GM19372 (cell line): ENCODE data around the gene AGAP1.
"Not testable (repeated sequence)": the region's sequence is repeated elsewhere in the genome, so short reads cannot be mapped to it uniquely, and the experiment has no call there.

Experiments
- ATAC-seq: cut with Tn5 transposase; IDR thresholded peaks from one replicate; pipeline ENCODE4 v1.9.1; 2021; ENCODE audit warnings: mild to moderate bottlenecking, low read depth, moderate library complexity; ENCODE audit not compliant: unreplicated experiment

The AGAP1 gene

DNA sequence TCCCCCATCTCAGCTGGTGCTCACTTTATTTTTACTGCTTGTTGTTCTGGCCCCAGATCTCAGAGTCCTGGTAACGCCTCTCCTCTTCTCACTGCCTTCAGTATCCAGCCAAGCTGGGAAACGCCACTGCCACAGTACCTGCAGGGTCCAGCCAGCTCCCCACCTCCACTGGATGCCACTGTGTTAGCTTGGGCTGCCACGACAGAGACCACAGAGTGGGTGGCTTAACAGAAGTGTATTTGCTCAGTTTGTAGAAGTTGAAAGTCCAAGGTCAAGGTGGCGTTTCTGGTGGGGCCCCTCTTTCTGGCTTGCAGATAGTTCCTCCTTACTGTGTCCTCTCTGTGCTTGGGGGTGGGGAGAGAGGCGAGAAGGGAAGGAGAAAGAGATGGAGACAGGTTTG lies 107.1 kb downstream of the AGAP1 start:
- no peak for ATAC-seq

- no peak for ATAC-seq
Measured at GRCh38 chr2:235601960-235602704, 108.3 kb downstream of the AGAP1 start.

DNA sequence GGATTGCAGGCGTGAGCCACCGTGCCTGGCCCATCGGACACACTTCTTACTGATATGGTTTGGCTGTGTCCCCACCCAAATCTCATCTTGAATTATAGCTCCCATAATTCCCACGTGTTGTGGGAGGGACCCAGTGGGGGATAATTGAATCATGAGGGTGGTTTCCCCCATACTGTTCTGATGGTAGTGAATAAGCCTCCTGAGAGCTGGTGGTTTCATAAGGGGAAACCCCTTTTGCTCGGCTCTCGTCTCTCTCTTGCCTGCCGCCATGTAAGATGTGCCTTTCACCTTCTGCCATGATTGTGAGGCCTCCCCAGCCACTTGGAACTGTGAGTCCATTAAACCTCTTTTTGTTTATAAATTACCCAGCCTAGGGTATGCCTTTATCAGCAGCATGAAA lies 109.1 kb downstream of the AGAP1 start:
- ATAC-seq = not testable (repeated sequence)

DNA sequence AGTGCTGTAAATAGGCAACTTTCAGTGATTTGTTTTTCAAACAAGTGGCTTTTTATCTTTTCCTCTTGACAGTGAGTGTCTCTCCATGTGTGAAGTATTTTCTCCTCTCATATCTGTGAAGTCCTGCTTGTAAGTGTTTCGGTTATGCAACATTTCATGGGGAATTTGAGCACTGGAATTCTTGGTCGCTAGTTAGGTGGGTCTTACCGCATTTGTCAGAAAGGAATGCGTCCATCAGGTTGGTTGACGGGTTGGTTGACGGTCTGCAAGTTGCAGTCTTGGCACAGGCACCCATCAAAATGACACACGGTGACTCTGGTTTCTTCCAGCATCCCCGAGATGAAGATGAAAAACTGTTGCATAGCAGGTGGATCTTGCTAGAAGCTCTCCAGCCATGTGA lies 109.8 kb downstream of the AGAP1 start:
- ATAC-seq = no peak

DNA sequence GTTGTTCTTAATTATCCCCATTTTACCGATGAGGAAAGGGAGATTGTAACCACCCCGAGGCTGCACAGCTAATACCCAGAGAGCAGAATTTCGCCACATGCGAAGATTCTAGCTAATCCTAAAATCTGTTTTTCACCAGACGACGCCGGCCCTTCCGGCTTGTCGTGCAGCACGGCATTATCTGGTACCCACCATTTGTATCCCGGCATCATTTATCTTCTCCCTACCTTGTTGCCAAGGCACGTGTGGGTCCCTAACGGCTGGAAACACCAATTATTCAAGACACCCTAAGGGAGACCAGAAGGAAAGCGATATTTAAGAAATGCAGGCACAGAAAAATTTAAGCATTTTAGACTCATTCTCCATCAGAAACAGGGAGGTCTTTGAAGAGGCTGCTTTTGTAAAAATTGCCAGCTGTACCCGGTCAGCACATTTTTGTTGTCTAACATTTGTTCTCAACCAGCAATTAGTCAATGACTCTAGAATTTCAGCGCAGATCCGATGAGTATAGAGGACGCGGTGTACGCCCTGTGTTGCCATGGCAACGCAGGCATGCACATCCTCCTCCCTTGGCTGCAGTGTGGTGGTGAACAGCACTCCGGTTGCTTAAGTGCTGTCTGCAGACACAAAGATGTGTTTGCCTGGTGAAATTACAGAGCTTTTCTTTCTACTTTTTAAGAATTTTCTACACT lies 111.6 kb downstream of the AGAP1 start:
- no peak for ATAC-seq

DNA sequence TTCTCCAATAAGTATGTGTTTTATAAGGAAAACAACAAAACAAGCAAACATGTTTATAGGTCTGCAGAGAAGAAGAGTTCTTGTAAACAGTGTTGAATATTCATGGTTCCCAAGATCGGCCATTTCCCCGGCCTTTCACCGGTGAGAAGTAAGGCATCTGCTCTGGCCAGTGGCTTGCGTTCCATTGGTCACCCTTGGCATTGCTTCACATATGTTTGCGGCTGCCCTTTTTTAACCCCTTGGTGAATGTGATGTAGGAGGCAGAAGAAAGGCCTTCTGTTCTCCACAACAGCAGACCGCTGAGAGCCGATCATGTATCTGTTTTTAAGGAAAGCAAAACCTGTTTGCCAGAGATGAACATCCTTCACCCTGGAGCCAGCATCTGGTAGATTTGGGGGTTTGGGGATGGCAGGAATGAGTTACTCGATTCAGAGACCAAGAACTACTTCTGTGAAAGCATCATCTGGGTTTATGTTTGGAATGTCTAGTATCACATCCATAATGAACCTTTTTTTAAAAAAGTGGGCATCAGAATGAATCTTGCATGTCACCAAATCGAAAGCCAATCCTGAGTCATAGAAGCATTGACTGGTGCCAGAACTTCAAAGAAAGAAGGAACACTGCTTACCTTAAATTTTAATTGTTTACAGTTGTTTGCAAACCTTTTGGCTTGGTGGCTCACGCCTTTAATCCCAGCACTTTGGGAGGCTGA lies 112.3 kb downstream of the AGAP1 start:
- ATAC-seq = no peak

GRCh38 chr2:235607546-235608199 lies 113.8 kb downstream of the AGAP1 start:
- no peak for ATAC-seq

DNA sequence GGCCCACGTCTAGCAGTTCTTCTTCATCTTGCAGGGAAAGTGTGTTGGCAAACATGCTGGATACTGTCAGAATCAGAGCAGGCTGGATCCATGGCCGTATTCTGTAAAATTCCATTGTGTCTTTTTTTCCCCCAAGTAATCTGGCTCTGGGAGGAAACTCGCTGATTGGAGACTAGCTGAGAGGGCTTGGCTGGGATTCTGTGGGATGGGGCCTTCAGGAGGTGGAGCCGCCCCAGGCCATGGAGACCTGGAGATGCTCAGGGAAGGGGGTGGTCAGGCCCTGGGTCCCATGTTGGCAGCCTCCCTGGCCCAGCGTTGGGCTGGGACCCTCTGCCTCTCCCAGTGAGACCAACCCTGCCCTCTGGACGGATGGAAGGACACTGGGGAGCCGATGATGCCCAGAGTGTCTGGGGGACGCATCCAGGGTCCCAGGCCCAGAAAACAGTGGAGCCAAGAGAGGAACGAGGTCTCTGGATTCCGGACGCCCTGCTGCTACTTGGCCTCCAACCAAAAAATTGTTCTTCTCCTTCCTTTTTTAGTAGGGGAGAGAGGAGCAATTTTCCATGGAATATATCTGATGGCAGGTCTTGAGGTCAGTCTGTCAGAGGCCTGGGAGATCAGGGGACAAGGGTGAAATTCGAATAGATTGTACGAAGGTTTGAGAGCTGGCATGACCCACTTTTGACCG lies 114.5 kb downstream of the AGAP1 start:
- no peak for ATAC-seq

GRCh38 chr2:235609321-235609720 lies 115.5 kb downstream of the AGAP1 start:
- no peak for ATAC-seq

DNA sequence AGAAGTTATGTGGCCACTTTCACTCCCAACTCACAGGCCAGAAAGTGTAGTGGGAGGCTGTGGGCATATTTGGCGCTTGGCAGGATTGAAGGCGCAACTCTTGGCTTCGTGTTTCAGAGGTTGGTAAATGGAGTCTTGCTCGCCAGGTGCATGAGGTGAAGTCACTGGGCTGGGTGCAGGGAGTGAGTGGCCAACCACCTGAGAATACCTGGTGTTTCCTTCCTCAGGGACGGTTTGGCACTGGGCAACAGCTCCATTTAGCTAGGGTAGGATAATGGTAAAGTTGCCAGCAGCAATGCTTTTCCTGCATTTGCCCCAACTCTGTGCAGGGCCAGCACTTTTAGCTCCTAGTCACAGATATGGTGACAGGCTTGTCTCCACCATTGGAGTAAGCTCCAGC lies 115.9 kb downstream of the AGAP1 start:
- ATAC-seq = no peak

GRCh38 chr2:235610696-235611257 lies 116.9 kb downstream of the AGAP1 start:
- ATAC-seq = no peak

DNA sequence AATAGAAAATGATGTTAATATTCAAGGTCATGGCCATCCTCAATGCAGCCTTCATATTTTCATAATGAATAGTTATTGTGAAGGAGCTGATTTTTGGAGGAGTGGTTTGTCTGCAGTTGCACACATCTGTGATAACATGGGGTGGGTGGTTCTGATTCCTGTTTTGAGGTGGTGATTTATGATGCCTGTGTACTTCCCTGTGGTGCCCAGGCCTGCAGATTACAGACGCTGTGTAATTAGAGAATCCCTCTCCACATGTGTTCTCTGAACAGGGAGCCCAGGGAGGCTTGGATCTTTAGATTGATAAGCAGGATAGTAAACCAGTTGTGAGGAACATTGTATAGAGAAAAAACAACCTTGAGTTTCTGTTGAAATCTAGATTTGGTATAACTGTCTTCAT lies 117.5 kb downstream of the AGAP1 start:
- ATAC-seq = no peak

GRCh38 chr2:235611756-235612155 lies 117.9 kb downstream of the AGAP1 start:
- no peak for ATAC-seq

DNA sequence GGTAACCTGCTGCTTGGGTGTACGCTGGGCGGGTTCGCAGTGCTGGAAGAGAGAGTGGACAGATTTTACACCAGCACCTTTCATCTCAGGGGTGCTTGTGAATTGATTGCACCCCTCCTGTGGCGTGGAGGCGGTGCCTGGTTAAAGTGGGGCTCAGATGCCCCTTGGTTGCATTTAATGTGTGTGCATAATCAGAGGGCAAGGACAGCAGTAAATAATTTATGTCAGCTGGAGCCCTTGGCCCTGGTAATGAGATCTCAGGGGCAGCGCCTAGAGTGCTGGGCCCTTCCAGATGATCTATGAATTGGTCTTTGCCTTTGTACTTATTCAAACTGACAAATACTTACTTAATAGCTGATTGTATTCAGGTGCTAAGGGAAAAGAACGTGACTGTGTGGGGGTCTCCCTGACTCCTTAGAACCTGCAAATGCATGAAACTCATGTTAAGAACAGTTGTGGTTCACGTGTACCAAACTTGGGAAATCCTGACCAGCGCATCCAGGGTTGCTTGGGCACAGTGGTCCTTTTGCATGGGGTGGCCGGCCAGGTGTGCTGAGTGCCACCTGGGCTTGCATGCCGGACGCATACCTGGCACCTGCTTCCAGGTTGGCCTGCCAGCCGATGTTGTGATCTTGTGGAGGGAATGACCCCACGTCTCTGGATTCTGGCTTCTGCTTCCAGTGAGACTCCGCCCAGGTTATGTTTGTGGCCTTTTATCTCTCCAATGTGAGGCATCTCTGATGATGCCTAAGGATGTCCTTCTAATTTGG lies 118.5 kb downstream of the AGAP1 start:
- no peak for ATAC-seq

- no peak for ATAC-seq
Measured at GRCh38 chr2:235613649-235614048, 119.8 kb downstream of the AGAP1 start.

GRCh38 chr2:235614176-235614860 lies 120.5 kb downstream of the AGAP1 start:
- ATAC-seq = no peak

DNA sequence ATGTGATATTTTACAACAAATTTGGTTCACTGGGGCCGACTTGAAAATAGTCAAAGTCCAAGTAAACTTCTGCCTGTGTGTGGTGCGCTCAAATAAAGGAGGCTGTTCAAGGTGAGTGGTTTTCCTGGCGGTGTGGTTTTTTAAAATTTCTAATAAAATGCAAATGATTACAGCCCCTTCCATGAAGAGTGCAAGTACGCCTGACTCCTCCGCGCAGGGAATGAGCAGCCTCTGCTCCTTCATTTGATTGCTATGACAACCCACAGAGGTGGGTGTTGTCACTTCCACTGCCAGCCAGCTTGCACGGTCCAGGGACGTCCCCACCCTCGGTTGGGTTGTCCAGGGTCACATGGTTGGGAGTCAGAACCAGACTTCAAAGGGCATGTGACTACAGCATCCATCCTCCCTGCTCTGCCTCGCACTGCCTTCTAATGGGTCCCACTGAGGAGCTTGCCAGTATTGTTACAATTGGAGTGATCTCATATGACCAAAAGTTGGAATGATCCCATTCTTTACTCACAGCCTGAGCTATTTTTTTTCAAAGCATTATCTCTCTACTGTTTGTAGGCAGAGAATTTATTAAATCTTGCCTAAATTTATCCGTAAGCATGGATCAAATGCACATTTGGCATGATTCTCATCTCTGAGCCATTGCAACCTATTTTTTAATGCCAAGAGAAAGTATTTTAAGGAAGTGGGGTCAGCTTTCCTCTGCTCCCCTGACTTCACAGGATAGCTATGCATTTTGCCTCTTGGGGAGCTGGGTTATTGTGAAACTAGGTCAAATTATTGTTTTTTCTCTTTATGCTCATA lies 121.3 kb downstream of the AGAP1 start:
- ATAC-seq = no peak

- no peak for ATAC-seq
Measured at GRCh38 chr2:235616885-235617284, 123.0 kb downstream of the AGAP1 start.
